ENCODE measurements around the gene ADM5. TPM values are rescaled to one million over a fixed set of nuclear protein-coding genes. Genes with fewer than 3 reads are reported as not detected.

The ADM5 gene, protein sequence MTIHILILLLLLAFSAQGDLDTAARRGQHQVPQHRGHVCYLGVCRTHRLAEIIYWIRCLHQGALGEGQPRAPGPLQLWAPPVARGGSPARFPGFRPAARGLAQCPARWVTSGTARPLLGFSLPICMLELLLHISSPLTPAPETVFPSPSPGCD
- total RNA-seq: 0.19 TPM
- long read RNA-seq, partial matches to known transcripts: 0 of 1 reads
- long read RNA-seq, other reads (novel, unspliced or antisense): 0 of 1 reads

DNA sequence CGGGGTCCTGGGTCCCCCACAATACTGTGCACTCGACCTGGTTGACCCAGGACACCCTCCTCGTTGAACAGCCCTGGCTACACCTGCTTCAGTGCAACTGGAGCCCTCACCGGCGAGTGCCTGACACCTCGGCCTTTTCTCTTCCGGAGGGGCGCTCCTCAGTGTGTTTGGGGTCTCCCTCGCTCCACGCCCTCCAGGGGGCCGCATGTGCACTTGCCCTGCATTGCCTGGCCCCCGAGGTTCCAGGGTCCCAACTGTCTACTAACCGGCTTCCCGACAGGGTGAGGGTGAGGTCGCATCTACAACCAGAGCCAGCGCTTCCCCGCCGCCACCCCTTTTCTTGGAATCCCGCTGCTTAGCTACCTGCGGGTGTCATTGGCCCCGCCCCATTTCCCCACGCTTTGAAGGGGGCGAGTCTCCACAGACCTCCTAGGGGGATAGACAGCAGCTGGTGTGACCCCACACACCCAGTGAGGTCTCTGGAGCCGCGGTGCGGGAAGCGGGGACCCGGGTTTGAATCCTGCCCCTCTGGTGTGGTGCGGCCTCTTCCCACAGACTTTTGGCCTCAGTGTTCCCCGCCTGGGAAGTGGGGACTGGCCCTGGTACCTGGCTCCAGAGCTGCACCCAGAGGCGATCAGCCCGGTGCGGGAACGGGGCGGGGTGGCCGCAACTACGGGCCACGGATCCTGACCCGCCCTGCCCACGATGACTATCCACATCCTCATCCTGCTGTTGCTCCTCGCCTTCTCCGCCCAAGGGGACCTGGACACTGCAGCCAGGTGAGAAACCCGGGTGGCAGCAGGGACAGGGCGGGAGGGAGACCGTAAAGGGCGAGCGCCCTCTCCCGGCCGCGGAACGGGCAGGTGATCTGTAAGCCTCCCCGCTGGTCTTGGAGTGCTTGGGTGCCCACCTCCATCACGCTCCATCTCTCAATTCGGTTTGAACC lies at the start of gene ADM5:
ADM5 (plus strand) TSS at position 462 of the 946 bp plus-strand sequence; CDS start at position 706, 244 bp downstream.
- intact Hi-C loops (cut with DNase I): no loop called here
- no peak for DNase-seq (ENCODE audit: low spot score)

DNA sequence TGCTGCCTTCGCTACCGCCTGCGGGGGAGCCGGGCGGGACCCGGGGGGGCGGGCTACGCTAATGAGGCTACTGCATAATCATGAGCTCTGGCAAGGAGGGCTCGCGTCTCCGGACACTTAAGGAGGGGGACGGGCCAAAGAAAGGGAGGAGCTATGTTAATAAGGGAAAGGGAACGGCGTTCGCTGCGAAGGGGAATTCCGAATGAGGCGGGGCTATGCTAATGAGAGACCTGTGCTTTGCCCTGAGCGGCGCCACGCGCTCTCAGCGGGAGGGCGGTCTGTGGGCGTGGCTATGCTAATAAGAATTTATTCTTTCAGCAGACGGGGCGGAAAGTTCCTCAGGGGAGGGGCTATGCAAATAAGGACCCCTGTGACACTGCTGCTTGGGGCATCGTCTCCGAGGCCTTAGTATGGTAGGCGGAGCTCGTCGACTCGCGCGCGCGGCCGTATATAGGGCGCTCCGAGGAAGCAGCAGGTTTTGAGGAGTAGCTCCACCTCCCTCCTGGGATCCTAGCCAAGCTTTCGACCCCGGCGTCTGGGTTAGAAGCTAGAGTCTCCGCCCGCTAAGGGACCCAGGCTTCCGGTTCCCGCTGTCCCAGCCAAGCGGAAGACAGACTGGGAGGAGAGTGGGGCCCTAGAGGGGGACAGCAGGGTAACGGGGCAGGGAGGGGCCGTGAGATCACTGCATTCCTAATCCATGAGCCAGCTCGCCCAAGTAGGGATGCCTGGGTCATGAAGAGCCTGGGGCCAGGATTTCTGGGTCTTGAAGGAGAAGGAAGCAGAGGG lies 49.1 kb upstream of the ADM5 start, which contains the start of gene RRAS:
RRAS (minus strand) TSS at position 31 of the 786 bp plus-strand sequence. CDS start 45 bp downstream, outside the sequence.
- intact Hi-C loops (cut with DNase I): loop anchor here (2.0 kb wide), 2 partner anchors 36 to 50 kb away; partner anchors contain the start of genes PRMT1 and PRR12

DNA sequence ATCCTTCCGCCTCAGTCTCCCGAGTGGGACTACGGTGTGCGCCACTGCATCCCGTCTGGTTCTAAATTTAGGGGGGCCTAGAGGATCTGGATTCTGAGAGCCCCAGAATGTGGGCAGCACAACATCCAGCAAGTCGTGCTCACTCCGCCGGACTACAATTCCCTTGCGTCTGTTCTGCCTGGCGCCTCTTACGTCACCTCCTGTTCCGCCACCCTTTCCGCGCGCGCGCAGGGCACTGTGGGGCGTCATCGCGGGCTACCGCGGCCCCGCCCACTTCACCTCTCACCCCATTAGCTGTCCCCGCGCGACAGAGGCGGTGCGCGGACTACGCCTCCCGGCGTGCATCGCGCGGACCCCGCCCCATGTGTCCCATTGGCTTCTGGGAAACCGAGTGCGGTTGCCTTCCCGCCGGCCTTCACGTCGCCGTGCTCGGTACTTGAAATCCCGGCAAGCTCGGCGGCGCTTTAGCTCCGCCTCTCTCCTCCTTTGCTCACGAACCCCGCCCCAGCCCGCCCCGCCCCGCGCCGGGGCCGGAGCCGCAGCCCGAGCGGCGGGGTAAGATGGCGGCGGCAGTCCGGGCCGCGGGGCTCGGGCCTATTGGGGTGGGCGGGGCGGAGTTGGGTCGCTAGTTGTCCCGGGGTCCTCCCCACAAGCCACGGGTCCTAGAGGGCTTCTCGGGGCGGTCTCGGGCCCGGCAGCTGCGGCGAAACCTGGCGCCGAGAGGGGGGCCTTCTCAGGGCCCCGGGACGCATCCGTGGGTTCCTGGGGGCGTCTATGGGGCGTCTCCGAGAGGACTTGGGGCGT lies 47.5 kb upstream of the ADM5 start, which contains the start of gene SCAF1:
SCAF1 (plus strand) TSS at position 522 of the 804 bp plus-strand sequence. CDS start 2,818 bp downstream, outside the sequence.
- intact Hi-C loops (cut with DNase I): loop anchor here (2.0 kb wide), 3 partner anchors 23 to 51 kb away; partner anchors contain the start of genes BCL2L12, IRF3, PRMT1 and PRR12
- peak; percentile 99 for DNase-seq (ENCODE audit: low spot score)

More for the DNA sequence above, 49.1 kb upstream of the ADM5 start, which contains the start of gene RRAS:
- peak; percentile 100 for DNase-seq (ENCODE audit: low spot score)

DNA sequence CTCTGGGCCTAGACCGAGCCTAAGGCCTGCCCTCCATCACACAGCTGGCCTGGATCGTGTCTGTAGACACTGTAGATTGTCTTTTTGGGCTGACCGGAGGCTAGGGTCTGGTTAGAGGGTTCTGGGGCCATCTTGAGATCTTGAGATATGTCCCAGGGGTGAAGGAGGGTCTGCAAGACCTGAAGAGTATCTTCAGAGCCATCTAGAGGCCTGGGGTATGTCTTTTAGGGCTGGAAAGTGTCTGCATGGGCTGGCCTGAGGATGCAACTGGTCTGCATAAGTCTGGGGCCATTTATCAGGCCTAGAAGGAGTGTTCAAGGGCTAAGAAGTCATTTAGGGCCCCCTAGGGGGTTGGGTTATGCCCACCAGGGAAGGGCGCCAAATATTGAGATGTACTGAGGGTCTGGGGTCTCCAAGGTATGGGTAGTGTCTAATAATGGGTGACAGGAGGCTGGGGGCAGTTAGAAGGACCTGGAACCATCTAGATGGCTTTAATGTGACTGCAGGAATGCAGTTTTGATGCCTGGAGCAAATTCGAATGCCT lies 46.8 kb upstream of the ADM5 start:
- no peak for DNase-seq (ENCODE audit: low spot score)
- intact Hi-C loops (cut with DNase I): loop anchor here (2.0 kb wide), 1 partner anchor 22 kb away; the partner anchor contains the start of genes BCL2L12 and IRF3

DNA sequence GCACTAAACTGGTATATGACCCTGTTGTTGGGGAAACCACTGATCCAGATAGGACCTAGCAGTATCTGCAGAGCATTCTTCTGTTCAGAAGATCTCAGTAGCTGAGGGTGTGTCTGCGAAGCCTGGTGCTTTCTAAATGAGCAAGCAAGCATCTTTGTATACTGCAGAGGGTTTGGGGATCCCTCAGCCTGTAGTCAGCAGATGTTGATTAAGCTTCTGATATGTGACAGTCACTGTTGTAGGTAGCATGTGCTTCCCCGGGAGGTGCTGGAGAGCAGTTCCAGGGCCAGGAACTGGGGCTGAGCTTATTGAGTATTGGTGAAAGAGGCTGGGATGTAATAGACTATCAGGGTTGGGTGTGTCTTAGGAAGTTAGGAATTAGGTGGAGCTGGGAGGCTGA lies 45.9 kb upstream of the ADM5 start:
- DNase-seq (ENCODE audit: low spot score): no peak
- intact Hi-C loops (cut with DNase I): loop anchor here (2.0 kb wide), 1 partner anchor 21 kb away; the partner anchor contains the start of genes BCL2L12 and IRF3

DNA sequence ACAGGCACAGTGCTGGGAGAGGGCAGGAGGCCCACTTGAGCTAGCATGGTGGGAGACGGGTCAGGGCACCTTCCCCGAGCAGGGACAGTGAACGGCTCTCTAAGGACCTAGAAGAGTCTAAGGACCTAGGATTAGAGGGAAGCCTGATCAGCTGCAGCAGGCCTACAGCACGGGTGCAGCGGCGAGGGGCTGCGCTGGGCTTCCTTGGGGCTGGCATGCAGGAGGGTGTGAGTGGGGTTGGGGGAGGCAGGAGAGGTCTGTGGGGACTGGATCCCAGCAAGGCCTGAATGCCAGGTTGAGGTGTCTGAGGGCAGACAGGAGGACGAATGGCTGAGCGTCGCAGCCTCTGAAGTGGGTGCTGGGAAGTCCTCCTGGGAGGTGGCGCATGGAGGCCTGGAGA lies 43.8 kb upstream of the ADM5 start:
- no peak for DNase-seq (ENCODE audit: low spot score)
- intact Hi-C loops (cut with DNase I): no loop called here

DNA sequence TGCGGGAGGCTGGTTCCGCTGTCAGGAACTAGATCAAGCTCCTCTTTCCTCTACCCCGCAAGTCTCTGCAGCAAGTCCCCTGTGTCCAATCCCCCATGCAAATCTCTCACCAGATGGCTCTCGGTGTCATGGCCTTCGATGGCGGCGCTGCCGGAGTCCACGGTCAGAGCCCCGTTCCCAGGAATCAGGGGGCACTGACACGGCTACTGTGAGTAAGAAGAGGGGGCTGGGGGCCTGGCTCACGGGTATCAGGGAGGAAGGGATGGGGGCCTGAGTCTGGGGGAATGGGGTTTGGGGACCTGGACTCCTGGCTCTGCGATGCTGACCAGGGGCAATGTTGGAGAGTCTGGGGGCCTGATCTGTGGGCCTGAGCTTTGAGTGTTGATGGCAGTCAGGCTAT lies 43.4 kb upstream of the ADM5 start:
- DNase-seq (ENCODE audit: low spot score): no peak
- intact Hi-C loops (cut with DNase I): no loop called here

DNA sequence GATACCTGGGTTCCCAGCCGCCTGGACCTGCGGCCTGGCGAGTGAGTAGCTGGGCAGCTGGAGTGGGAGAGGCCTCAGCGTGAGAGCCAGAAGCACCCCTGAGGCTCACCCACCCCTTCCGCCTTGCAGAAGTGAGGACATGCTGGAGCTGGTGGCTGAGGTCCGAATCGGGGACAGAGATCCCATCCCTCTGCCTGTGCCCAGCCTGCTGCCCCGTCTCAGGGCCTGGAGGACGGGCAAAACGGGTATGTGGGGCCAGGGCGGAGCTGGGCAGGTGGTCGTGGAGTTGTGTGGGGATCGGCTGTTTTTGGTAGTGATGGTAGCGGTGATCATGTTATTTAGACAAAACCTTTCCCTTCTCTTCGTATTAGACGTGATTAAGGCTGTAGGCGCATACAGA lies 42.8 kb upstream of the ADM5 start:
- intact Hi-C loops (cut with DNase I): no loop called here
- DNase-seq (ENCODE audit: low spot score): no peak

DNA sequence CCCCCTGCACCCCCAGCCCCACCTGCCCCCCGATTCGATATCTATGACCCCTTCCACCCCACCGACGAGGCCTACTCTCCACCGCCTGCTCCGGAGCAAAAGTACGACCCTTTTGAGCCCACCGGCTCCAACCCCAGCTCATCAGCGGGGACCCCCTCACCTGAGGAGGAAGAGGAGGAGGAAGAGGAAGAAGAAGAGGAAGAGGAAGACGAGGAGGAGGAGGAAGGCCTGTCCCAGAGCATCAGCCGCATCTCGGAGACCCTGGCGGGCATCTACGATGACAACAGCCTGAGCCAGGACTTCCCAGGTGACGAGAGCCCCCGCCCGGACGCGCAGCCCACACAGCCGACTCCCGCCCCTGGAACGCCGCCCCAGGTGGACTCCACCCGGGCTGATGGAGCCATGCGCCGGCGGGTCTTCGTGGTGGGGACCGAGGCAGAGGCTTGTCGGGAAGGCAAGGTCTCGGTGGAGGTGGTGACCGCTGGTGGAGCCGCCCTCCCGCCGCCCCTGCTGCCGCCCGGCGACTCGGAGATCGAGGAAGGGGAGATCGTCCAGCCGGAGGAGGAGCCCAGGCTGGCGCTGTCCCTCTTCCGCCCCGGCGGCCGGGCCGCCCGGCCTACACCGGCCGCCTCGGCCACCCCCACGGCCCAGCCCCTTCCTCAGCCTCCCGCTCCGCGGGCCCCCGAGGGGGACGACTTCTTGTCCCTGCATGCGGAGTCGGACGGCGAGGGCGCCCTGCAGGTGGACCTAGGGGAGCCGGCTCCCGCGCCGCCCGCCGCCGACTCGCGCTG lies 38.2 kb upstream of the ADM5 start:
- DNase-seq (ENCODE audit: low spot score): no peak
- intact Hi-C loops (cut with DNase I): no loop called here

DNA sequence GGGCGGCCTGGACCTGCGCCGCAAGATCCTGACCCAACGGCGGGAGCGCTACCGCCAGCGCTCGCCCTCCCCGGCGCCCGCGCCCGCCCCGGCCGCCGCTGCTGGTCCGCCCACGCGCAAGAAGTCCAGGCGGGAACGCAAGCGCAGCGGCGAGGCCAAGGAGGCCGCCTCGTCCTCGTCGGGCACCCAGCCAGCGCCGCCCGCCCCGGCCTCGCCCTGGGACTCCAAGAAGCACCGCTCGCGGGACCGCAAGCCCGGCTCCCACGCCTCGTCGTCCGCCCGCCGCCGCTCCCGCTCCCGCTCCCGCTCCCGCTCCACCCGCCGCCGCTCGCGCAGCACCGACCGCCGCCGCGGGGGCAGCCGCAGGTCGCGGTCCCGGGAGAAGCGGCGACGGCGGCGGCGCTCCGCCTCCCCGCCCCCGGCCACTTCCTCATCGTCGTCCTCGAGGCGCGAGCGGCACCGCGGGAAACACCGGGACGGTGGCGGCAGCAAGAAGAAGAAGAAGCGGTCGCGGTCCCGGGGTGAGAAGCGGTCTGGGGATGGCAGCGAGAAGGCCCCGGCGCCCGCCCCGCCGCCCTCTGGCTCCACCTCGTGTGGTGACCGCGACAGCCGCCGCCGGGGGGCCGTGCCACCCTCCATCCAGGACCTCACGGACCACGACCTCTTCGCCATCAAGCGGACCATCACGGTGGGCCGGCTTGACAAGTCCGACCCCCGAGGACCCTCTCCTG lies 37.4 kb upstream of the ADM5 start:
- DNase-seq (ENCODE audit: low spot score): no peak
- intact Hi-C loops (cut with DNase I): no loop called here

DNA sequence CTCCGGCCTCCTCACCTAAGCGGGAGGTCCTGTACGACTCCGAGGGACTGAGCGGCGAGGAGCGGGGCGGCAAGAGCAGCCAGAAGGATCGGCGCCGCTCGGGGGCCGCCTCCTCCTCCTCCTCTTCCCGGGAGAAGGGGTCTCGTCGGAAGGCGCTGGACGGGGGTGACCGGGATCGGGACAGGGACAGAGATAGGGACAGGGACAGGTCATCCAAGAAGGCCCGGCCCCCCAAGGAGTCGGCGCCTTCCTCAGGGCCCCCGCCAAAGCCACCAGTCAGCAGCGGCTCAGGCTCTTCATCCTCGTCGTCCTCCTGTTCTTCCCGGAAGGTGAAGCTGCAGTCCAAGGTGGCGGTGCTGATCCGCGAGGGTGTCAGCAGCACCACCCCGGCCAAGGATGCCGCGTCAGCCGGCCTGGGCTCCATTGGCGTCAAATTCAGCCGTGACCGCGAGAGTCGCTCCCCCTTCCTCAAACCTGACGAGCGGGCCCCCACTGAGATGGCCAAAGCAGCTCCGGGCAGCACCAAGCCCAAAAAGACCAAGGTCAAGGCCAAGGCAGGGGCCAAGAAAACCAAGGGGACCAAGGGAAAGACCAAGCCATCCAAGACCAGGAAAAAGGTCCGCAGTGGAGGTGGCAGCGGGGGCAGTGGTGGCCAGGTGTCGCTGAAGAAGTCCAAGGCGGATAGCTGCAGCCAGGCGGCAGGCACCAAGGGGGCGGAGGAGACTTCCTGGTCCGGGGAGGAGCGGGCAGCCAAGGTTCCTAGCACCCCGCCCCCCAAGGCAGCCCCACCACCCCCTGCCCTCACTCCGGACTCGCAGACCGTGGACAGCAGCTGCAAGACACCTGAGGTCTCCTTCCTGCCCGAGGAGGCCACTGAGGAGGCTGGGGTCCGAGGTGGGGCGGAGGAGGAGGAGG lies 36.6 kb upstream of the ADM5 start:
- no peak for DNase-seq (ENCODE audit: low spot score)
- intact Hi-C loops (cut with DNase I): no loop called here

DNA sequence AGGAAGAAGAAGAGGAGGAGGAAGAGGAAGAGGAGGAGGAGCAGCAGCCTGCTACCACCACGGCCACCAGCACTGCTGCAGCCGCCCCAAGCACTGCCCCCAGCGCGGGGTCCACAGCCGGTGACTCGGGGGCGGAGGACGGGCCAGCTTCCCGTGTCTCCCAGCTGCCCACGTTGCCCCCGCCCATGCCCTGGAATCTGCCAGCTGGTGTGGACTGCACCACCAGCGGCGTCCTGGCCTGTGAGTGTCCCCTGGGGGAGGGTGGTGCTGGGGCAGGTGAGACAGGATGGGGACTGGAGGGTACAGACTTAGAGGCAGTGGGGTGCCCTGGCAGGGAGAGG lies 36.0 kb upstream of the ADM5 start:
- intact Hi-C loops (cut with DNase I): no loop called here
- DNase-seq (ENCODE audit: low spot score): no peak

DNA sequence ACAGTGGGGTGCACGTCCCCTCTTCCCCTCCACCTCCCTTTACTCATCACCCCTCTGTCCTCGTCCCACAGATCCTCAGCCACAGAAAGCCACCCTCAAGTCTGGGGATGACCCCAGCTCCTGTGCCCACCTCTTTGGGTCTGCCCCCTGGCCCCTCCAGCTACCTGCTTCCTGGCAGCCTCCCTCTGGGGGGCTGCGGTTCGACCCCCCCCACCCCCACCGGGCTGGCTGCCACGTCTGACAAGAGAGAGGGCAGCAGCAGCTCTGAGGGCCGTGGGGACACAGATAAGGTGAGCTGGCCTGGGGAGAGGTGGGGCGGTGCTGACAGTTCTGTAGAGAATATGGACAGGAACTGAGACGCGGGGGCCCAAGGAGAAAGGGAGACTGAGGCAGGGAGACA lies 34.8 kb upstream of the ADM5 start:
- intact Hi-C loops (cut with DNase I): no loop called here
- DNase-seq (ENCODE audit: low spot score): no peak

DNA sequence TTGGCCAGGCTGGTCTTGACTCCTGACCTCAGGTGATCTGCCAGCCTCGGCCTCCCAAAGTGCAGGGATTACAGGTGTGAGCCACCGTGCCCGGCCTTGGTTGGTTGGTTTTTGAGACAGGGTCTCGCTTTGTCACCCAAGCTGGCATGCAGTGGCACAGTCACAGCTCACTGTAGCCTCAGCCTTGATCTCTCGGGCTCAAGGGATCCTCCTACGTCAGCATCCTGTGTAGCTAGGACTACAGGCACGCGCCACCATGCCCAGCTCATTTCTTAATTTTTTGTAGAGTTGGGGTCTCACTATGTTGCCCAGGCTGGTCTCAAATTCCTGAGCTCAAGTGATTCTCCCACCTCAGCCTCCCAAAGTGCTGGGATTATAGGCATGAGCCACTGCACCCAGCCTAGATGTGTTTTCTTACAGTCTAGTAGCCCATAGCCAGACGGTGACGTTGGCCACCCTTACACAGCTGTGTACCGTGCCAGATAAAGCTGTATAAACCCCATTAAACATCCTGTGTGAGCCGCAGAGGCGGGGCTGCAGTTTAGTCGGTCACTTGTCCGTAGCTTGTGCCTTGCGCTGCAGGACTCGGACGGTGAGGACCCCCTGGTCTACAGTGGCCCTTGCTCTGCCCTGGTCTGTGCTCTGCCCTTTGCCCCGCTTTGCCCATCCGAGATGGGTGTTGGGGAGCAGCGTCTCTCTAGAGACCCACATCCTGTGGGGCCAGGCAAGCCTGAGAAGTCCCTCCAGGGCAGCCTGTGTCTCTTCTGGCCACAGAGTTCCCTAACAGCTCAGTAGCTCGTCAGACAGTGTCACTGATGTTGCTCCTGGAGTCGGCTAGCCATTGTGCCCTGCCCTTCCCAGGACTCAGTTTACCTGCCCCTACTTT lies 33.6 kb upstream of the ADM5 start:
- DNase-seq (ENCODE audit: low spot score): no peak
- intact Hi-C loops (cut with DNase I): no loop called here

DNA sequence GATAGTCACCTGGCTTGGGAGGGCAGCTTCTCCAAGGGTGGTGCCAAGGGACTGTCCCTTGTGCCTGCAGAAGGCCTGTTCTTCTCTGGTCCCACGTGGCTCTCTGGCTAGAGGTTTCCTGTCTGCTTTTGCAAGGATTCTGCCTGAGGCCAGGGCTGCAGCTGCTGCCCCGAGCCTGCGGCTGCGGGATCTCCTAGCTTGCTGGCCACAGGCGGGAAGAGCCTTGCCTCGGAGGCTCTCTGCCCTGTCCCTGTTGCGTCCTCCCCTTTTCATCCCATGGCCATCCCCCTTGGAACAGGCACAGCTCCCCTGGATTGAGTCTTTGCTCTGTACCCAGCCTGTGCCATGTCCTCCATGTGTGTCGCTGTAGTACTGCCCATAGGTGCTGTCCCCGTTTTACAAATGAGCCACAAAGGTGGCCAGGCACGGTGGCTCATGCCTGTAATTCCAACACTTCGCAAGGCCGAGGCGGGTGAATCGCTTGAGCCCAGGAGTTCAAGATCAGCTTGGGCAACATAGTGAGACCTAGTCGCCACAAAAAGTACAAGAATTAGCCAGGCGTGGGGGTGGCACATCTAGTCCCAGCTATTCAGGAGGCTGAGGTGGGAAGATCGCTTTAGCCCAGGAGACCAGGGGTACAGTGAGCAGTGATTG lies 32.8 kb upstream of the ADM5 start:
- intact Hi-C loops (cut with DNase I): no loop called here
- DNase-seq (ENCODE audit: low spot score): no peak

Measured in cardiac septum (tissue), 1 donor.